OCI-LY1 (cell line): ENCODE results near the gene LSAMP.

Source experiments
- H2AFZ ChIP-seq: fragments of 200-600 bp; sonication (generic), shearing (Covaris generic); 2 replicates; pipeline ENCODE4 v1.6.0; 2014; ENCODE audit warnings: antibody characterized with exemption, mild to moderate bottlenecking, low read length
- H3F3A ChIP-seq: fragments of 200-600 bp; sonication (generic), shearing (Covaris generic); 2 replicates; pipeline ENCODE4 v1.6.0; 2014; ENCODE audit warnings: mild to moderate bottlenecking, antibody characterized with exemption, low read length, moderate library complexity; ENCODE audit not compliant: insufficient read depth
- H3K27ac ChIP-seq: fragments of 200-600 bp; sonication (generic); 2 replicates; pipeline ENCODE4 v1.5.1; 2014; ENCODE audit warnings: low read length, mixed run types, mild to moderate bottlenecking, low read depth; ENCODE audit not compliant: poor library complexity, severe bottlenecking
- H3K27me3 ChIP-seq: fragments of 200-600 bp; sonication (generic); 2 replicates; pipeline ENCODE4 v1.6.0; 2014; ENCODE audit warnings: antibody characterized with exemption, mild to moderate bottlenecking, low read length, moderate library complexity; ENCODE audit not compliant: insufficient read depth
- H3K36me3 ChIP-seq: fragments of 200-600 bp; sonication (generic); 2 replicates; pipeline ENCODE4 v1.6.1; 2014; ENCODE audit warnings: mild to moderate bottlenecking, antibody characterized with exemption, low read length, moderate library complexity, mixed read lengths; ENCODE audit not compliant: insufficient read depth
- H3K4me1 ChIP-seq: fragments of 200-600 bp; sonication (generic); 2 replicates; pipeline ENCODE4 v1.5.1; 2014; ENCODE audit warnings: mild to moderate bottlenecking, low read length, moderate library complexity; ENCODE audit not compliant: insufficient read depth, severe bottlenecking
- H3K4me2 ChIP-seq: fragments of 200-600 bp; sonication (generic), shearing (Covaris generic); 2 replicates; pipeline ENCODE4 v1.6.1; 2014; ENCODE audit warnings: low read length
- H3K4me3 ChIP-seq: fragments of 200-600 bp; sonication (generic); 2 replicates; pipeline ENCODE4 v1.5.1; 2014; ENCODE audit warnings: low read length, low read depth, mild to moderate bottlenecking, mixed read lengths; ENCODE audit not compliant: poor library complexity, severe bottlenecking
- H3K79me2 ChIP-seq: fragments of 200-600 bp; shearing (Covaris generic); 2 replicates; pipeline ENCODE4 v1.6.1; 2016; ENCODE audit warnings: mixed run types, low read length, mixed read lengths; ENCODE audit not compliant: insufficient read depth
- H3K9ac ChIP-seq: fragments of 200-600 bp; sonication (generic), shearing (Covaris generic); 2 replicates; pipeline ENCODE4 v1.6.1; 2014; ENCODE audit warnings: mild to moderate bottlenecking, low read length, mixed read lengths
- H3K9me2 ChIP-seq: fragments of 200-600 bp; sonication (generic), shearing (Covaris generic); 2 replicates; pipeline ENCODE4 v1.6.1; 2014; ENCODE audit warnings: low read depth, mild to moderate bottlenecking, low read length, mixed read lengths
- H3K9me3 ChIP-seq: fragments of 200-600 bp; shearing (Covaris generic); 2 replicates; pipeline ENCODE4 v1.6.1; 2014; ENCODE audit warnings: low read length, mixed read lengths
- H4K20me1 ChIP-seq: fragments of 200-600 bp; sonication (generic), shearing (Covaris generic); 2 replicates; pipeline ENCODE4 v1.6.0; 2016; ENCODE audit warnings: mild to moderate bottlenecking, low read length; ENCODE audit not compliant: insufficient read depth
- EZH2 ChIP-seq: fragments of 200-600 bp; sonication (generic), shearing (Covaris generic); IDR thresholded peaks from 2 replicates; pipeline ENCODE4 v1.8.0; 2017; ENCODE audit warnings: borderline replicate concordance, mixed run types, mild to moderate bottlenecking, antibody characterized with exemption, low read length, moderate library complexity, mixed read lengths
- TF ChIP-seq, protein P1 (sequence below): fragments of 200-600 bp; sonication (generic), shearing (Covaris generic); IDR thresholded peaks from 2 replicates; pipeline ENCODE4 v1.5.1; 2017; ENCODE audit warnings: mild to moderate bottlenecking, antibody characterized with exemption, low read length, moderate library complexity, mixed read lengths

The LSAMP gene

DNA sequence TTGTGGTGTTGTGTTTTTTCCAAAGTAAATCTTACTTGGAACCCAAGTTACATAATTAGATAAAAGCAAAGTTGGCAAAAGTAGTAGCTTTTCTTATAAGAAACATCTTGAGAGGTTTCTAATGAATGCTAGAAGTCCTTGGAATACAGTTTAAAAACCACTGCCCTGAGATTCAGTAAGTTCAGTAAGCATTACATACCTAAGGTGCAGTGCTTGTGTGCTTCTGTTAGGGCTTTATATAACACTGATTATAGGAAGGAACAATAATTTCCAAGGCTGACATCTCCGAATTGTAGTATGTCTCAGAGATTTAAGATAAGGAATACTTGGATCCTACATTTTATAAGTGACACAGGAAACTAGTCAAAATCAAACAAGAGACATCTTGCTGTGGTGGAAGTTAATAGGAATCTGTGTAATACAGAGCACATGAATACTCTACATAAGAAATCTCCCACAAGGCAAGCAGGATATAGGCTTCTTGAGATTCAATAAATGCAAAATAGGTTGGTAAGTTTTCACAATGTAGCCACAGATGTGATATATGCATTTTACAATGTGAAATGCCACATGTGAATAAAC, 268.2 kb downstream of the LSAMP start:
- no peaks in the 10 kb centered on the region for H3F3A ChIP-seq
- H3K4me3 ChIP-seq = no peak overlapping the region
- H3K36me3 ChIP-seq = no peaks in the 10 kb centered on the region
- H3K9ac ChIP-seq = no peak overlapping the region
- H3K27me3 ChIP-seq = no peaks in the 10 kb centered on the region
- no peaks in the 10 kb centered on the region for H3K79me2 ChIP-seq
- H3K4me2 ChIP-seq = no peak overlapping the region
- TF ChIP-seq, protein P1, sequence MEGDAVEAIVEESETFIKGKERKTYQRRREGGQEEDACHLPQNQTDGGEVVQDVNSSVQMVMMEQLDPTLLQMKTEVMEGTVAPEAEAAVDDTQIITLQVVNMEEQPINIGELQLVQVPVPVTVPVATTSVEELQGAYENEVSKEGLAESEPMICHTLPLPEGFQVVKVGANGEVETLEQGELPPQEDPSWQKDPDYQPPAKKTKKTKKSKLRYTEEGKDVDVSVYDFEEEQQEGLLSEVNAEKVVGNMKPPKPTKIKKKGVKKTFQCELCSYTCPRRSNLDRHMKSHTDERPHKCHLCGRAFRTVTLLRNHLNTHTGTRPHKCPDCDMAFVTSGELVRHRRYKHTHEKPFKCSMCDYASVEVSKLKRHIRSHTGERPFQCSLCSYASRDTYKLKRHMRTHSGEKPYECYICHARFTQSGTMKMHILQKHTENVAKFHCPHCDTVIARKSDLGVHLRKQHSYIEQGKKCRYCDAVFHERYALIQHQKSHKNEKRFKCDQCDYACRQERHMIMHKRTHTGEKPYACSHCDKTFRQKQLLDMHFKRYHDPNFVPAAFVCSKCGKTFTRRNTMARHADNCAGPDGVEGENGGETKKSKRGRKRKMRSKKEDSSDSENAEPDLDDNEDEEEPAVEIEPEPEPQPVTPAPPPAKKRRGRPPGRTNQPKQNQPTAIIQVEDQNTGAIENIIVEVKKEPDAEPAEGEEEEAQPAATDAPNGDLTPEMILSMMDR = no peak
- TF ChIP-seq EZH2 = no peak
- no peak overlapping the region for H2AFZ ChIP-seq
- H3K27ac ChIP-seq = no peak overlapping the region
- H4K20me1 ChIP-seq = no peaks in the 10 kb centered on the region
- no peaks in the 10 kb centered on the region for H3K9me2 ChIP-seq
- no peaks in the 10 kb centered on the region for H3K9me3 ChIP-seq
- no peaks in the 10 kb centered on the region for H3K4me1 ChIP-seq

GRCh38 chr3:116166121-116166520, 279.2 kb downstream of the LSAMP start:
- H3K9me2 ChIP-seq = no peaks in the 10 kb centered on the region
- H3K9ac ChIP-seq = no peak overlapping the region
- H3K36me3 ChIP-seq = no peaks in the 10 kb centered on the region
- no peak overlapping the region for H3K4me3 ChIP-seq
- no peak overlapping the region for H3K4me2 ChIP-seq
- H3K4me1 ChIP-seq = no peaks in the 10 kb centered on the region
- H3K27me3 ChIP-seq = no peaks in the 10 kb centered on the region
- no peaks in the 10 kb centered on the region for H3K9me3 ChIP-seq
- H4K20me1 ChIP-seq = no peaks in the 10 kb centered on the region
- H3K79me2 ChIP-seq = no peaks in the 10 kb centered on the region
- H3K27ac ChIP-seq = no peak overlapping the region
- TF ChIP-seq, protein P1 = no peak
- no peak for TF ChIP-seq EZH2
- no peak overlapping the region for H2AFZ ChIP-seq
- H3F3A ChIP-seq = no peaks in the 10 kb centered on the region

GRCh38 chr3:116165641-116166040, 279.6 kb downstream of the LSAMP start:
- Histone ChIP-seq H3K9me2 (no peaks in the 10 kb centered on the region), H3K9ac (no peak overlapping the region), H3K79me2 (no peaks in the 10 kb centered on the region), H3K27me3 (no peaks in the 10 kb centered on the region), H4K20me1 (no peaks in the 10 kb centered on the region), H3K4me2 (no peak overlapping the region), H3K9me3 (no peaks in the 10 kb centered on the region), H3K36me3 (no peaks in the 10 kb centered on the region), H3K27ac (no peak overlapping the region), H3F3A (no peaks in the 10 kb centered on the region), H2AFZ (no peak overlapping the region), H3K4me1 (no peaks in the 10 kb centered on the region), H3K4me3 (no peak overlapping the region)
- no peak for TF ChIP-seq EZH2
- TF ChIP-seq, protein P1 = no peak
